Cortex of kidney (tissue), 1 donor: Measurements from ENCODE around the gene ARHGAP11A.
"Not testable (repeated sequence)": the region's sequence is repeated elsewhere in the genome, so short reads cannot be mapped to it uniquely, and the experiment has no call there.

Experiments
- DNase-seq: peaks from one replicate; lab custom pipeline; 2025; lab: John Stamatoyannopoulos, UW

ARHGAP11A gene, protein sequence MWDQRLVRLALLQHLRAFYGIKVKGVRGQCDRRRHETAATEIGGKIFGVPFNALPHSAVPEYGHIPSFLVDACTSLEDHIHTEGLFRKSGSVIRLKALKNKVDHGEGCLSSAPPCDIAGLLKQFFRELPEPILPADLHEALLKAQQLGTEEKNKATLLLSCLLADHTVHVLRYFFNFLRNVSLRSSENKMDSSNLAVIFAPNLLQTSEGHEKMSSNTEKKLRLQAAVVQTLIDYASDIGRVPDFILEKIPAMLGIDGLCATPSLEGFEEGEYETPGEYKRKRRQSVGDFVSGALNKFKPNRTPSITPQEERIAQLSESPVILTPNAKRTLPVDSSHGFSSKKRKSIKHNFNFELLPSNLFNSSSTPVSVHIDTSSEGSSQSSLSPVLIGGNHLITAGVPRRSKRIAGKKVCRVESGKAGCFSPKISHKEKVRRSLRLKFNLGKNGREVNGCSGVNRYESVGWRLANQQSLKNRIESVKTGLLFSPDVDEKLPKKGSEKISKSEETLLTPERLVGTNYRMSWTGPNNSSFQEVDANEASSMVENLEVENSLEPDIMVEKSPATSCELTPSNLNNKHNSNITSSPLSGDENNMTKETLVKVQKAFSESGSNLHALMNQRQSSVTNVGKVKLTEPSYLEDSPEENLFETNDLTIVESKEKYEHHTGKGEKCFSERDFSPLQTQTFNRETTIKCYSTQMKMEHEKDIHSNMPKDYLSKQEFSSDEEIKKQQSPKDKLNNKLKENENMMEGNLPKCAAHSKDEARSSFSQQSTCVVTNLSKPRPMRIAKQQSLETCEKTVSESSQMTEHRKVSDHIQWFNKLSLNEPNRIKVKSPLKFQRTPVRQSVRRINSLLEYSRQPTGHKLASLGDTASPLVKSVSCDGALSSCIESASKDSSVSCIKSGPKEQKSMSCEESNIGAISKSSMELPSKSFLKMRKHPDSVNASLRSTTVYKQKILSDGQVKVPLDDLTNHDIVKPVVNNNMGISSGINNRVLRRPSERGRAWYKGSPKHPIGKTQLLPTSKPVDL

DNA sequence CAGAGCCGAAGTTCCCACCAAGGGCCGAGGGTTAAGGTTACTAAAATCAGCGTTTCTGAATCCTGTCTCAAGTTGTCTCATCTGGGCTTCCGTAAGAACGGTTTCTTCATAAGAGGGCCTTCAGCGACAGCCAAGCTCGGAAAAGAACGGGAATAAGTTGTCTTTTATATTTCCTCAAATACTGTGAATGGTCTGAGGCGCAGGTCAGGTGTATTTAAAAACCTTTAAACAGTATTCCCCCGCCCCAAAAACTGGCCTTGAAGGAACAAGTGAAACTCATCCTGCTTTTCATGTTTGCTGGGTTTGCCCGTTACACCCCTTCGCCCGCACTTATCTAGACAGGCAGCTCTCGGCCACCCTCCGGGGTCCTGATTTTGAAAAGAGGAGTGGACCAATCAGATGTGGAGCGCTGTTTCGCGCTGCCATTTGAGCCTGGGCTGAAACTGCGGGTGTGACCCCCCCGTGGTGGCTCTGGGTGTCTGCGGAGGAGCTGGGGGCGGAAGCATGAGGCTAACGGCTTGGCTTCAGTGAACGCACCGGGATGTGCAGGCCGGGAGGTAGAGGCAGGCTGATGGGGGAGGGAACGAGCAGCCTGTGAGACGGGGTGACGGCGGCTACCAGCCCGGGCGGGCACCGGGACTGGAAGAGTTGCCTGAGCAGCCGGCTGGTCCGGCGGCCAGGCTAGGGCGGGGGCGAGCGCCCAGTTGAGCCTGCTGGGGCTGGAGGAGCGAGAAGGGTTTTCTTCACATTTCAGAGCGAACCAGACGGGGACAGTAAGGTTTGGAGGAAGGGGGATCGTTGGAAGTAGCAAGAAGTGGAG is at the start of gene ARHGAP11A:
ARHGAP11A (plus strand) TSS at position 454 of the 820 bp plus-strand sequence. CDS start 708 bp downstream, outside the sequence.
- not testable (repeated sequence) for DNase-seq

- not testable (repeated sequence) for DNase-seq
Measured at GRCh38 chr15:32568988-32569387, 46.3 kb upstream of the ARHGAP11A start.

DNA sequence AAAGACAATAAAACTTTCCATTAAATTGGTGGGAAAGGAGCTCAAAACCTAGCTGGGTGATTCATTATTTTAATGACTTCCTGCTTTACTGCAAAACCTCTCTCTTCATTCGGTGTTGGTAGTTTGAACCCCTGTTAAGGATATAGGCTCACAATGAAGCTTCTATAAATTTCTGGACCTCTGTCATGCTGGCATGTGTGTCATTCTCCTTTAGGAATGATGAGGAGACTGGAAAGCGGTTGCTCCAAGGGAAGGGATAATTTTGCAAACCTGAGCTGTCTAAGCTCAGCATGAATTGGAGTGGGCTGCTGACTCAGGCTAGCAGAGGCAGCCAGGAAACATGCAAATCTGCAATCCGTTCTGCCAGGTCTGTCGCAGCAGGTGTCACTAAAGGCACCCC is 36.8 kb upstream of the ARHGAP11A start:
- not testable (repeated sequence) for DNase-seq

DNA sequence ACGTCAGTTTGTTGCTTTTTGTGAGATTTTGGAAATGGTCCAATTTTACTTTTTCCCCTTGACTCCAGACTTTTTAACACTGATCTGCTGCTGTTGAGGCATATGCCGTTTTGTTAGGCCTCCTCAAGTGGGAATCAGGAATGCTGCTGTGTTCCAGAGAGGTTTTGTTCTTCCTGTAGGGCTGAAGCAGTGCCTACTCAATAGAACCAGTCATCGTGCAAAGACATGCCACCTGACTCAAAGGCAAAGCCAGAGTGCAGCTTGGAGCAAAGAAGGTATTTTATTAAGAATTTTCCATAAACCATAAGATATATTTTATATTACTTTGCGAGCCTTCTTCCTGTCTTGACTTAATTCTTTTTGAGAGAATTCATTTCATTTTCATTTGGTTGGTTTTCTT is 29.5 kb upstream of the ARHGAP11A start:
- DNase-seq: not testable (repeated sequence)

GRCh38 chr15:32593151-32593550 is 22.2 kb upstream of the ARHGAP11A start, which contains the start of gene GOLGA8N:
GOLGA8N (plus strand) TSS chr15:32593456.
- DNase-seq: not testable (repeated sequence)

DNA sequence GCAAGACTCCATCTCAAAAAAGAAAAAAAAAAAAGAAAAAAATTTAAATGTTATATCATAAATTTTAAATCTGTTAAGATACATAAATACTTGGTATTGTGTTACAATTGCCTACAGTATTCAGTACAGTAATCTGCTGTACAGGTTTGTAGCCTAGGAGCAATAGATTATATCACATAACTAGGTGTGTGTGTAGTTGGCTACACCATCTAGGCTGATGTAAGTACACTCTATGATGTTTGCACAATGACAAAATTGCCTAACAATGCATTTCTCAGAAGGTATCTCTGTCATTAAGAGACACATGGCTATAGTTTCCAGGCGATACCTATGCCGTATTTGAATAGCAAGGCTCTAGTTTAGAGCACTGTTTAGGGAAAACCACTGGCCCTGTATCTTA is 5.8 kb upstream of the ARHGAP11A start:
- not testable (repeated sequence) for DNase-seq

DNA sequence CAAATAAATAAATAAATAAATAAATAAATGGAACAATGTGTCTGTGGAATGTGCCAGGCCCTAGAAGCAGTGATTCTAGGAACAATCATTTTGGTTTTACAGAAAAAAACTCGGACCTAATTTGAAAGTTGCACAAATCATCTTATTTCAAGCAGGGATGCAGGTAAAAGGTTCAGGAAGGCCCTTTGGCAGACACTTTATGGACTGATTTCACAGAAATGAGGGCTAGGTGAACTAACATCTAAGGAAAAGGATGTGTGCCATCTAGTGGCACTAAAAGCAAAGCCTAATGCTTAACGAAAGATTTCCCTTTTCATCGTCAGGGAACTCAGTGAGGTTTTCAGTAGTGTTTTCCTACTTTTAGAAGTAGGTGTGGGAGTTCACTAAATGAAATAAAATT is 4.6 kb upstream of the ARHGAP11A start:
- not testable (repeated sequence) for DNase-seq

GRCh38 chr15:32614712-32615050 is 623 bp upstream of the ARHGAP11A start:
- DNase-seq: not testable (repeated sequence)

GRCh38 chr15:32615871-32616426 is 645 bp downstream of the ARHGAP11A start:
- DNase-seq: not testable (repeated sequence)

DNA sequence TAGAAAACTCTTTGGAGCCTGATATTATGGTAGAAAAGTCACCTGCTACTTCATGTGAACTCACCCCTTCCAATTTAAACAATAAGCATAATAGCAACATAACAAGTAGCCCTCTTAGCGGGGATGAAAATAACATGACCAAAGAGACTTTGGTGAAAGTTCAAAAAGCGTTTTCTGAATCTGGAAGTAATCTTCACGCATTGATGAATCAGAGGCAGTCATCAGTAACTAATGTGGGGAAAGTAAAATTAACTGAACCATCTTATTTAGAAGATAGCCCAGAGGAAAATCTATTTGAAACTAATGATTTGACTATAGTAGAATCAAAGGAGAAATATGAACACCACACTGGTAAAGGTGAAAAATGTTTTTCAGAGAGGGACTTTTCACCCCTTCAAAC is 21.1 kb downstream of the ARHGAP11A start:
- no peak for DNase-seq

GRCh38 chr15:32636908-32637567 is 21.7 kb downstream of the ARHGAP11A start:
- no peak for DNase-seq

DNA sequence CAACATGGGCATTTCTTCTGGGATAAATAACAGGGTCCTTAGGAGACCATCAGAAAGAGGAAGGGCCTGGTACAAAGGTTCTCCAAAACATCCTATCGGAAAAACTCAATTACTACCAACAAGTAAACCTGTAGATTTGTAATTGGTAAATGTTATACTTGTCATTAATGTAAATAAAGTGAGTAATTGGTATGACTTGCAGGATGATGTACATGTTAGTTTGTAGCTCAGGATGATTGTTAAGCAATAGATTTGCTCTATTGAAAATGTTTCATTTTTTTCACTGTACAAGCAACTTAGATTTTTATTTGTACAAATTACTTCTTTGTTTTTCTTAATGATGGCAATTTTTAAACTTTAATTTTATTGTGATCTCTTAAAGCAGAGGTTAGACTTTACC is 22.4 kb downstream of the ARHGAP11A start:
- no peak for DNase-seq

DNA sequence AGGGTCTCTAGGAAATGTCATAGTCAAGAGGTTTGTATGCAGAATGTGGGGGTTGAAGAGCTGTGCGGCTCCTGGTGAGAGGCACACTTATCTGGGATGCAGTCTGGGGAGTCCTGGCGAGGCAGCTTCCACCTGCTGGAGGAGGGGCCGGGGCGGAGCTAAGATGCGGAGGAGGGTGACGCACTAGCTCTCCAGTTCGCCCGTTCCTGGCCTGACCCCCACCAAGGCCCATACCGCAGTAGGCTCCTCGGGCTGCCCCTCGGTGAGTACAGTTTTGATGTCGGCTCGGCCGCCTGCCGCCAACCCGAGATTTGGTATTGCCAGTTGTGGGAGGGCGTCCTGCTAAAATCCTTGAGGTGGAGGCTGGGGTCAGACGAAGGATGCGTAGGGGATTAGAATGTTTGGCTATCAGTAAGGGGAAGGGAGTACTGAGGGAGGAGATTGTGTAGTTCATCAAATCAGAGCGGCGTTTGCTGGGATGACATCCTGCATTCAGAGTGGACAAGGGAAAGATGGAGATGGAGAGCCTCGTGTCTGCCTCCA is 26.3 kb downstream of the ARHGAP11A start, which contains the start of gene SCG5:
SCG5 (plus strand) TSS at position 194 of the 543 bp plus-strand sequence. CDS start 1,883 bp downstream, outside the sequence.
- DNase-seq: no peak

GRCh38 chr15:32642667-32643435 is 27.5 kb downstream of the ARHGAP11A start:
- no peak for DNase-seq

DNA sequence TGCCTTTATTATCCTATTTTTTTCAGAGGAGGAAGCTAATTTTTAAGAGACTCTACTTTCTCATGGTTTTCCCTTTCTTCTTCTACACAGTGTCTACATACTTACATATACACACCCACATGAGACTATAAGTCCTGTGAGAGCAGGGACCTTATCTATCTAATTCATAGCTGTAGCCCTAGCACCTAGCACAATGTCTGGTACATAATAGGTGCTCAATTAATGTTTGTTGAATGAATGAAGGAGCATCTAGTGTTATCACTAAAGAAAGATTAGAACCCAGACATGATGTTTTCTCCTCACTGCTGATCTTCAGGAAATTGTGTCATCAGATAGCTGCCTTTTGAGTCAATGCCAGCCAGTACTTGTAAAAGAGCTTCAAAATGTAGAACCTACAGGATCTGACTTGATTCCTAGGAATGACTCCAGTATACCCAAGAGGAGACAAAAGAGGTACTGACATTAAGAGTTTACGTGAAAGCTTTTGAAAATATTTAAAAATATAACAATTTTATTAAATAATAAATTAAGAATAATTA is 28.7 kb downstream of the ARHGAP11A start:
- DNase-seq: no peak

DNA sequence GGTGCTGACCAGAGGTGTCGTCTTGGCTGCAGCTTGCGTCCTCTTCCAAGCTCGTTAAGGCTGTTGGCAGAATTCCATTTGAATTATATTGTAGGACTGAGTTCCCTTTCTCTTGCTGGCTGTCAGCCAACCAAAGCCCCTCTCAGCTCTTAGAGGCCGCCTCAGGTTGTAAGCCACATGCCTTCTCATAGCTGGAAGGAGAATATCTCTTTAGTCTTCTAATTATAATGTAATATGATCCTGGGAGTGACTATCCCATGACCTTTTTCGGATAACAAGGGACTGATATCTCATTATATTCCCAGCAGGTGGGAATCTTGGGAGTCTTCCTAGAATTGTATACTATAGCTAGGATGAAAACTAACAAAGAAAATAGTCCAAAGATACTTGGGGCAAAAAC is 31.0 kb downstream of the ARHGAP11A start:
- no peak for DNase-seq

DNA sequence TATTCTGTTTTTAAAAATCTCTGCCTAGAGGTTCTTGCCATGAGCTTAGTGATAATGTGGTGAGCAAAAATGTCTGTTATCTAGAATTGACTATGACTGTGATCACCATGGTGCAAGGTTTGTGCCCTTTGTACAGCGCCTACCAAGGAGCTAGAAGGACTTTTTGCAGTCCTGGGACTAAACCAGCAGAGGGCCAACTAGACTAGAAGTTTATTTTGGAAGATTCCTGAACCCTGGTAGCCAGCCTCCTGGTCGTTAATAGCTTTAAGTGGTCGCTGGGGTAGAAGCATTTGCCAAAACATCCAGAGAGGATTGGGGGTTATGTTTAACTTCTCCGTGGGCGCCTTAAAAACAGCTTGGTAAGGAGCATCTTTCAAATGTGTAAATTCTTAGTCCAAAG is 34.0 kb downstream of the ARHGAP11A start:
- no peak for DNase-seq

GRCh38 chr15:32651229-32651837 is 36.0 kb downstream of the ARHGAP11A start:
- no peak for DNase-seq

DNA sequence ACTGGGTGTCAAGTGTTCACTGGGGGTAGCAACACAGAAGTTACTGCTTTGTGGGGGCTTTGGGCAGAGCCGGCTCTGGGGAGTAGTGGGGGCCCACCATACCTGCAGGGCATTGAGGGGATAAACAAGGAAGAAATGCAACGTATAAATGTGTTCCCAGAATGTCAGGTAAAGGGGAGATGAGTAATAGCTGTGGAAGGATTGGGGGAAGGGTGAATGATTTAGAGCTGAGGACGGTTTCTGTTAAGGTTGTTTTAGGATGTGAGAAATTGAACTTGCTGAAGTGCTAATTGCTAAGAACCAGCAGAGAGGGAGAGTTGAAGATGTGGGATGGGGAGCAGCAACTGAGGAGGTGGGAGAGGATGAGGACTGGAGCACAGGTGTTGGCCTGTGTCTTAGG is 36.9 kb downstream of the ARHGAP11A start:
- no peak for DNase-seq
